Common myeloid progenitor, CD34-positive (primary cell): ENCODE results near the gene LRRC43.
A peak's percentile ranks its signal among the peaks of the same experiment; 100 is the strongest.

ENCODE experiments used
- CTCF ChIA-PET: fragments of 350-600 bp; sonication (Branson Sonifier 250); formaldehyde crosslinking; loops from one replicate; lab custom pipeline; 2021; ENCODE audit warnings: antibody characterized with exemption; lab: Charles Lee
- POLR2A ChIA-PET: fragments of 350-600 bp; sonication (Branson Sonifier 250); formaldehyde crosslinking; loops from one replicate; lab custom pipeline; 2021; ENCODE audit warnings: antibody characterized with exemption; lab: Charles Lee
- DNase-seq, 3 donors: peaks; one replicate each; pipeline versions ENCODE4 v3.0.0 to v3.0.0-alpha.2; 2013
- H3K27ac ChIP-seq, 2 experiments: 1 replicate in 1 of 2; 2 replicates in 1 of 2; pipeline ENCODE4 v1.7.0; 2013; ENCODE audit warnings: inconsistent platforms in 2 of 2, low read length in 2 of 2, mild to moderate bottlenecking in 2 of 2, low read depth in 1 of 2, moderate library complexity in 1 of 2; ENCODE audit not compliant: severe bottlenecking in 2 of 2, insufficient read depth in 1 of 2, poor library complexity in 1 of 2
- H3K27me3 ChIP-seq, 5 experiments: replicated peaks in 2 of 5; 1 replicate in 3 of 5; 2 replicates in 2 of 5; pipeline versions ENCODE4 v1.6.1 to v1.7.0; 2013; ENCODE audit warnings: low read length in 4 of 5, mild to moderate bottlenecking in 2 of 5, moderate library complexity in 2 of 5, inconsistent platforms in 1 of 5; ENCODE audit not compliant: insufficient read depth in 5 of 5, control insufficient read depth in 4 of 5
- H3K36me3 ChIP-seq, 4 experiments: 1 replicate in 2 of 4; 2 replicates in 2 of 4; pipeline versions ENCODE4 v1.6.1 to v1.7.0; 2013; ENCODE audit warnings: low read length in 3 of 4, control low read depth in 1 of 4, mild to moderate bottlenecking in 1 of 4; ENCODE audit not compliant: control insufficient read depth in 4 of 4, insufficient read depth in 4 of 4
- H3K4me1 ChIP-seq, 4 experiments: 1 replicate in 3 of 4; 2 replicates in 1 of 4; pipeline versions ENCODE4 v1.6.1 to v1.7.1; 2013; ENCODE audit warnings: low read length in 3 of 4, mild to moderate bottlenecking in 3 of 4, control low read depth in 1 of 4, inconsistent platforms in 1 of 4, moderate library complexity in 1 of 4; ENCODE audit not compliant: control insufficient read depth in 4 of 4, insufficient read depth in 4 of 4; ENCODE audit errors: control extremely low read depth in 1 of 4
- H3K4me3 ChIP-seq, 7 experiments: 1 replicate in 4 of 7; 2 replicates in 3 of 7; pipeline versions ENCODE4 v1.5.1 to v1.7.0; 2013; ENCODE audit warnings: mild to moderate bottlenecking in 7 of 7, low read length in 6 of 7, moderate library complexity in 6 of 7, inconsistent platforms in 2 of 7, low read depth in 2 of 7, control low read depth in 1 of 7; ENCODE audit not compliant: insufficient read depth in 4 of 7, control insufficient read depth in 1 of 7; ENCODE audit errors: extremely low read depth in 1 of 7
- H3K9me3 ChIP-seq, 5 experiments: 1 replicate in 4 of 5; 2 replicates in 1 of 5; pipeline versions ENCODE4 v1.6.1 to v1.7.1; 2013; ENCODE audit warnings: low read length in 4 of 5, mild to moderate bottlenecking in 2 of 5, inconsistent platforms in 1 of 5, low read depth in 1 of 5, moderate library complexity in 1 of 5; ENCODE audit not compliant: control insufficient read depth in 4 of 5, insufficient read depth in 2 of 5; ENCODE audit errors: control extremely low read depth in 1 of 5
- WGBS: methylation state at CpG from one replicate; pipeline ENCODE4 v1.1.5; 2013; ENCODE audit not compliant: insufficient coverage; 5-methylcytosine and 5-hydroxymethylcytosine counted together

LRRC43 gene

DNA sequence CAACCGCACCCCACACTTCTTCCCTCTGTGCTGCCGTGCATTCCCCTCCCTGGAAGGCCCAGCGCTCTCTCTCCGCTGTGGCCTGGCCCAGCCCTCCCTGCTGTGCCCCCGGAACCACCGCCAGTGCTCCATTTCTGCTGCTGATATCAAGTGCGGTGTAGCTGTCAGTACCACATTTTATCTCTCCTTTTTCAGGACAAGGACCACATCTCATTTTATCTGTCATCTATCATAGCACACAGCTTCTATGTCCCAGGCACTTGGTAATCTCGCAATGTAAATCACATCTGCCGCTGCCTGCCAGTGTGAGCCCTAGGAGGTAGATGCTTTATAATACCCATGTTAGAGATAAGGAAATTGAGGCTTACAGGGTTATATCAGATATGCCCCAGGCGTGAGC is 27.2 kb upstream of the LRRC43 start:
- Histone ChIP-seq H3K9me3 (no peaks in the 10 kb centered on the region), H3K36me3 (no peaks in the 10 kb centered on the region), H3K27ac (no peak overlapping the region), H3K27me3 (no peaks in the 10 kb centered on the region), H3K4me3 (no peak overlapping the region), H3K4me1 (no peaks in the 10 kb centered on the region)
- ChIA-PET POLR2A (interaction anchor here (0.6 kb wide), 1 partner anchor 12 kb away, joined by 3 read pairs; no protein-coding TSS in a partner anchor), CTCF (interaction anchor here (0.7 to 1.0 kb wide), 3 partner anchors 13 to 239 kb away, joined by 3 to 4 read pairs (median 3); no protein-coding TSS in a partner anchor)
- 69% methylated on average over 8 of the region's 10 CpGs for WGBS
- DNase-seq, result peak; percentile 17 to 60 (median 46)

DNA sequence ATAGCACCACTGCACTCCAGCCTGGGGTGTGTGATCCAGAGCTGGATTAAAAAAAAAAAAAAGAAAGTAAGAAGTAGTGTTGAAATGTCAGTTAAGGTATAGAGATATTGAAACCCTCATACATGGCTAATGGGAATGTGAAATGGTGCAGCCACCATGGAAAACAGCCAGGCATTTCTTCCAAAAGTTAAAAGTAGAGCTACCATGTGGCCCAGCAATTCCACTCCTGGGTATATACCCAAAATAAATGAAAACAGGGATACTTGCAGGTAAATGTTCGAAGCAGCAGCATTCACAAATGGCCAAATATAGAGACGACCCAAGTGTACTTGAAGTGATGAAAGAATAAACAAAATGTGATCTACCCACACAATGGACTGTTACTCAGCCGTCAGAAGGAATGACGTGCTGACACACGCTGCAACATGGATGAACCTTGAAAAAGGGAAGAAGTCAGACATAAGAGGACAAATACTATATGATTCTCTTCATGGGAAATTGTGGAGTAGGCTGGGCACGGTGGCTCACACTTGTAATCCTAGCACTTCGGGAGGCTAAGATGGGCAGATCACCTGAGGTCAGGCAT is 24.1 kb upstream of the LRRC43 start:
- H3K27me3 ChIP-seq, result no peaks in the 10 kb centered on the region
- H3K4me1 ChIP-seq, result no peaks in the 10 kb centered on the region
- WGBS, result 97% methylated on average over 6 of the region's 7 CpGs
- no peaks in the 10 kb centered on the region for H3K9me3 ChIP-seq
- no peak for DNase-seq
- H3K27ac ChIP-seq, result no peak overlapping the region
- no peaks in the 10 kb centered on the region for H3K36me3 ChIP-seq
- no peak overlapping the region for H3K4me3 ChIP-seq
- POLR2A ChIA-PET, result no interaction called here
- CTCF ChIA-PET, result interaction anchor here (1.1 to 2.2 kb wide), 5 partner anchors 8 to 33 kb away, joined by 3 to 5 read pairs (median 4); no protein-coding TSS in a partner anchor

DNA sequence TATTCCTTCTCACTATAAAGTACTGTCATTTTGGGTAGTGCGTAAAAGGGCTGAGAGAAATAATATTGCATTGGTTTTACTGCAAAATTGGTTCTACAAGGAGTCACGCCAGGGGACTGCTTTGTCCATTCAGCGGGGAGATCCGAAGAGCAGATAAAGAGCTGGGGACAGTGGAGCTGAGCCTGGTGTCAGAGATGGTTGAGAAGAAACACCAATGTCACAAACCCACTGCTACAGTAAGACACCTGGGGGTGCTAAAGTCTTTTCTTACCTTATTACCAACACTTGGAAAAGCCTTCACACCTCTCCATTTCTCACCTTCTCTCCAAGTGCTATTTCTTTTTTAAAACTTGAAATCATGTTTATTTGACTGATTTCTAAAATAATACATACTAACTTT is 23.0 kb upstream of the LRRC43 start:
- no peak overlapping the region for H3K4me3 ChIP-seq
- ChIA-PET CTCF (interaction anchor here (1.4 to 2.2 kb wide), 2 partner anchors 10 to 32 kb away, joined by 4 to 5 read pairs; no protein-coding TSS in a partner anchor), POLR2A (no interaction called here)
- H3K27ac ChIP-seq, result no peak overlapping the region
- 77% methylated on average over 4 of the region's 4 CpGs for WGBS
- peak in 1 of 3 donors; percentile 21 for DNase-seq
- H3K36me3 ChIP-seq, result no peaks in the 10 kb centered on the region
- no peaks in the 10 kb centered on the region for H3K9me3 ChIP-seq
- H3K4me1 ChIP-seq, result no peaks in the 10 kb centered on the region
- H3K27me3 ChIP-seq, result peaks cover 0 to 1% (median 0%) of the 10 kb centered on the region in 5 experiments

DNA sequence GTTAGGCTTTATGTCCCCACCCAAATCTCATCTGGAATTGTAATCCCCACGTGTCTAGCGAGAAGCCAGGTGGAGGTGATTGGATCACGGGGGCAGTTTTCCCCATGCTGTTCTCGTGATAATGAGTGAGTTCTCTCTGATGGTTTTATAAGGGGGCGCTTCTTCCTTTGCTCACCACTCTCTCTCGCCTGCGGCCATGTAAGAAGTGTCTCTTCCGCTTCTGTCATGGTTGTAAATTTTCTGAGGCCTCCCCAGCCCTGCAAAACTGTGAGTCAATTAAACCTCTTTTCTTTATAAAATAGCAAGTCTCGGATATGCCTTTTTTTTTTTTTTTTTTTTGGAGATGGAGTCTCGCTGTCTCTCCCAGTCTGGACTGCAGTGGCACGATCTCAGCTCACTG is 22.2 kb upstream of the LRRC43 start:
- Histone ChIP-seq H3K36me3 (no peaks in the 10 kb centered on the region), H3K4me3 (no peak overlapping the region), H3K9me3 (no peaks in the 10 kb centered on the region), H3K27me3 (peaks cover 0 to 1% (median 0%) of the 10 kb centered on the region in 5 experiments), H3K27ac (no peak overlapping the region), H3K4me1 (no peaks in the 10 kb centered on the region)
- CTCF ChIA-PET, result no interaction called here
- POLR2A ChIA-PET, result interaction anchor here (0.6 kb wide), 1 partner anchor 243 kb away, joined by 3 read pairs; the partner anchor contains the start of gene CFAP251
- DNase-seq, result no peak
- WGBS, result 92% methylated on average over 5 of the region's 11 CpGs

DNA sequence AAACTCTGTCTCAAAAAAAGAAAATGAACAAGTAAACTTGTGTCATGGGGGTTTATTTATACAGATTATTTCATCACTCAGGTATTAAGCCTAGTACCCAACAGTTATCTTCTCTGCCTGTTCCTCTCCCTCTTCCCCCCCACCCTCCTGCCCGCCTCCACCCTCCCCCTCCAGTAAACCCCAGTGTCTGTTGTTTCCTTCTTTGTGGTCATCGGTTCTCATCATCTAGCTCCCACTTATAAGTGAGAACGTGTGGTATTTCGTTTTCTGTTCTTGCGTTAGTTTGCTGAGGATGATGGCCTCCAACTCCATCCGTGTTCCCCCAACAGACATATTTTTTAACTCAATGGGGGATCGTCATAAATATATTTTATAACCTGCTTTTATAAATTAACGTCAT is 21.2 kb upstream of the LRRC43 start:
- DNase-seq, result no peak
- Histone ChIP-seq H3K4me3 (no peak overlapping the region), H3K27me3 (peaks cover 0 to 1% (median 0%) of the 10 kb centered on the region in 5 experiments), H3K4me1 (no peaks in the 10 kb centered on the region), H3K9me3 (no peaks in the 10 kb centered on the region), H3K27ac (no peak overlapping the region), H3K36me3 (no peaks in the 10 kb centered on the region)
- ChIA-PET POLR2A (no interaction called here), CTCF (no interaction called here)
- 89% methylated on average over 6 of the region's 8 CpGs for WGBS

DNA sequence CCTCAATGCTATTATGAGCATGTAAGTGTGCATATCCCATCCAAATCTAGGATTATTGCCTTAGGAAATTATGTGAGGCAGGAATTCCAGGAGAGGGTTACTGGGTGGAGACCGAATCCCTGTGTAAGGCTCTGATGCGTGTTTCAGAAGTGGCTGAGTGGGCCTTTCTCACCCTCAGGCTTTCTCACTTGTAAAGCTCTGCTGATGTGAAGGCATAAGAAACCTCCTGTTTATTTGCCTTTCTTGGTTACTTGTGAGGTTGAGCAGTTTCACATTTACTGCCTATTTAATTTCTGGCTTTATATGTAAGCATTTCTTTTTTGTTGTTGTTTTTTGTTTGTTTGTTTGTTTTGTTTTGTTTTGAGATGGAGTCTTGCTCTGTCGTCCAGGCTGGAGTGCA is 19.9 kb upstream of the LRRC43 start:
- Histone ChIP-seq H3K36me3 (no peaks in the 10 kb centered on the region), H3K4me1 (no peaks in the 10 kb centered on the region), H3K27me3 (peaks cover 0 to 1% (median 0%) of the 10 kb centered on the region in 5 experiments), H3K4me3 (no peak overlapping the region), H3K9me3 (no peaks in the 10 kb centered on the region), H3K27ac (no peak overlapping the region)
- ChIA-PET CTCF (interaction anchor here (1.0 kb wide), 1 partner anchor 40 kb away, joined by 3 read pairs; no protein-coding TSS in a partner anchor), POLR2A (no interaction called here)
- DNase-seq, result no peak
- 100% methylated on average over 2 of the region's 3 CpGs for WGBS
